Spleen (tissue), 11 donors: Measurements from ENCODE around the gene SLC6A1. TPM values are rescaled to one million over a fixed set of nuclear protein-coding genes. Genes with fewer than 3 reads are reported as not detected.

ENCODE experiments used
- DNase-seq: peaks from one replicate; pipeline ENCODE4 v3.0.0-alpha.2; 2020
- H3K27ac ChIP-seq, 8 donors: fragments of 200-600 bp; sonication (generic) in 7 of 8; 1 replicate in 4 of 8; 2 replicates in 4 of 8; pipeline versions ENCODE4 v1.5.0 to v1.8.0; 2016 to 2021; ENCODE audit warnings: inconsistent platforms in 4 of 8, mild to moderate bottlenecking in 4 of 8, moderate library complexity in 1 of 8
- H3K27me3 ChIP-seq, 7 donors: fragments of 200-600 bp; sonication (generic) in 6 of 7; replicated peaks in 1 of 7; 1 replicate in 4 of 7; 2 replicates in 3 of 7; pipeline versions ENCODE4 v1.5.0 to v1.8.0; 2016 to 2021; ENCODE audit warnings: inconsistent platforms in 3 of 7, mild to moderate bottlenecking in 1 of 7
- H3K36me3 ChIP-seq, 6 donors: fragments of 200-600 bp; sonication (generic) in 5 of 6; 1 replicate in 4 of 6; 2 replicates in 2 of 6; pipeline versions ENCODE4 v1.5.0 to v1.8.0; 2016 to 2021; ENCODE audit warnings: inconsistent platforms in 2 of 6
- H3K4me1 ChIP-seq, 6 donors: fragments of 200-600 bp; sonication (generic) in 5 of 6; 1 replicate in 3 of 6; 2 replicates in 3 of 6; pipeline versions ENCODE4 v1.5.0 to v1.8.0; 2016 to 2021; ENCODE audit warnings: inconsistent platforms in 3 of 6
- H3K4me3 ChIP-seq, 8 donors: fragments of 200-600 bp; sonication (generic) in 7 of 8; 1 replicate in 4 of 8; 2 replicates in 4 of 8; pipeline versions ENCODE4 v1.5.0 to v1.8.0; 2016 to 2021; ENCODE audit warnings: inconsistent platforms in 4 of 8, mild to moderate bottlenecking in 4 of 8, moderate library complexity in 2 of 8
- H3K9me3 ChIP-seq, 8 donors: fragments of 200-600 bp; sonication (generic) in 7 of 8; 1 replicate in 4 of 8; 2 replicates in 4 of 8; pipeline versions ENCODE4 v1.5.0 to v1.8.0; 2016 to 2021; ENCODE audit warnings: inconsistent platforms in 4 of 8
- POLR2A ChIP-seq, 3 donors: fragments of 450-650 bp; IDR thresholded peaks; one replicate each; pipeline ENCODE4 v1.5.1; 2017; ENCODE audit warnings: antibody characterized with exemption in 3 of 3, mild to moderate bottlenecking in 1 of 3
- POLR2AphosphoS5 ChIP-seq, 3 donors: sonication (generic); formaldehyde crosslinking; IDR thresholded peaks; one replicate each; pipeline ENCODE4 v1.5.1; 2017; ENCODE audit warnings: antibody characterized with exemption in 3 of 3
- WGBS, 5 donors: extraction: QIAGEN DNeasy Blood & Tissue Kit in 3 of 5; methylation state at CpG; one replicate each; pipeline versions ENCODE4 v1.1.5 to v1.1.7; 2013 to 2018; 5-methylcytosine and 5-hydroxymethylcytosine counted together
- intact Hi-C: fragments of 100-400 bp; cut with DNase I; formaldehyde crosslinking; loops from one replicate; pipeline ENCODE4 v1.15.0; 2023; ENCODE audit warnings: low total_unique reads
- polyA plus RNA-seq, 3 donors: library from polyadenylated mRNA; stranded (reverse); fragments of 200-250 nt; gene quantifications; one replicate each; pipeline ENCODE4 v1.2.1, GENCODE V29; 2013
- total RNA-seq, 7 donors: library from RNA; depleted of rRNA in 3 of 7; stranded (reverse); fragments of >200 nt in 3 of 7; fragmentation: NEBNext Ultra II Directional in 4 of 7; extraction: Animal tissue kit (Norgen Biotek cat#: 25700) in 4 of 7; gene quantifications; one replicate each; pipeline versions ENCODE4 v1.1.0 to v1.2.1, GENCODE V29; 2016 to 2021
- TF ChIP-seq, protein P1 (sequence below), 11 experiments: fragments of 200-600 bp in 7 of 11; fragments of 450-650 bp in 4 of 11; sonication (generic) in 4 of 11; IDR thresholded peaks in 8 of 11; conservative IDR thresholded peaks in 3 of 11; 1 replicate in 7 of 11; 2 replicates in 4 of 11; pipeline versions ENCODE4 v1.4.0 to v1.8.0; 2016 to 2021; ENCODE audit warnings: antibody characterized with exemption in 11 of 11, inconsistent platforms in 4 of 11, mild to moderate bottlenecking in 1 of 11
- donor health status: healthy with polysubstance abuse.
- donor health status: DM: no; HTN: no; CAD: no; lungs with moderate emphysema.
- donor health status: DM: no; HTN: no; CAD: no.
- donor health status: Bipolar disorder and iron deficiency.
- donor health status: healthy.
- donor health status: DM: no; HTN: no; CAD: no.
- donor health status: DM: yes; HTN: yes; CAD: no.

The SLC6A1 gene
- total and polyA plus RNA-seq, 10 donors = 0.11 to 3.0 (median 0.96) TPM

DNA sequence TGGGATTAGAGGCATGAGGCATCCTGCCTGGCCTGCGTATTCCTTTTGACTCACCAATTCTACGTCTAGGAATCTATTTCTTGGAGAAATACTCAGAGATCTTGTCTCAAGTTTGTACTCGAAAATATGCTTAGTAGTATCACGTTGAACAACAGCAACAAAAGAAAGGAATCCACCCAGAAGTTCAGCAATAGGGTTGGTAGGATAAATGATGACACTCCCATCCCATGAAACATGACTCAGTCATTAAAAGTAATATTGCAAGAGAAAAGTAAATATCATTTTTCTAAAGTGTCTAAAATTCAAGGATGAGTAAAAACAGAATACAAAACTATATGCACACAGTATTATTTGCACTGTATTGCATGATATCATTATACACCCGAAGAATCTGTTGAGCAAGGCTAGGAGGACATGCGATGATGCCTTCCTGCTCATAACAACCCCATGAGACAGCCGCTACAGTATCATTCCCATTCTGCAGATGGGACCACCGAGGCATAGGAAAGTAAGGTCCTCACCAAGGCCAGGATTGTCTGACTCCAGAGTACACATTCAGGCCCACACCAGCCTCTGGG, 61.5 kb downstream of the SLC6A1 start:
- no peaks in the 10 kb centered on the region for H3K9me3 ChIP-seq
- H3K36me3 ChIP-seq = no peaks in the 10 kb centered on the region
- DNase-seq = no peak
- no peak overlapping the region for H3K4me3 ChIP-seq
- intact Hi-C loops = no loop called here
- no peak overlapping the region for H3K27ac ChIP-seq
- TF ChIP-seq POLR2AphosphoS5 (IDR thresholded peaks at IDR 0.05) = no peak
- TF ChIP-seq, protein P1, sequence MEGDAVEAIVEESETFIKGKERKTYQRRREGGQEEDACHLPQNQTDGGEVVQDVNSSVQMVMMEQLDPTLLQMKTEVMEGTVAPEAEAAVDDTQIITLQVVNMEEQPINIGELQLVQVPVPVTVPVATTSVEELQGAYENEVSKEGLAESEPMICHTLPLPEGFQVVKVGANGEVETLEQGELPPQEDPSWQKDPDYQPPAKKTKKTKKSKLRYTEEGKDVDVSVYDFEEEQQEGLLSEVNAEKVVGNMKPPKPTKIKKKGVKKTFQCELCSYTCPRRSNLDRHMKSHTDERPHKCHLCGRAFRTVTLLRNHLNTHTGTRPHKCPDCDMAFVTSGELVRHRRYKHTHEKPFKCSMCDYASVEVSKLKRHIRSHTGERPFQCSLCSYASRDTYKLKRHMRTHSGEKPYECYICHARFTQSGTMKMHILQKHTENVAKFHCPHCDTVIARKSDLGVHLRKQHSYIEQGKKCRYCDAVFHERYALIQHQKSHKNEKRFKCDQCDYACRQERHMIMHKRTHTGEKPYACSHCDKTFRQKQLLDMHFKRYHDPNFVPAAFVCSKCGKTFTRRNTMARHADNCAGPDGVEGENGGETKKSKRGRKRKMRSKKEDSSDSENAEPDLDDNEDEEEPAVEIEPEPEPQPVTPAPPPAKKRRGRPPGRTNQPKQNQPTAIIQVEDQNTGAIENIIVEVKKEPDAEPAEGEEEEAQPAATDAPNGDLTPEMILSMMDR (IDR thresholded peaks at IDR 0.05 in 8 of 11, conservative IDR thresholded peaks at IDR 0.05 in 3 of 11) = no peak
- no peak for TF ChIP-seq POLR2A (IDR thresholded peaks at IDR 0.05)
- H3K27me3 ChIP-seq = peaks cover 0 to 59% (median 4%) of the 10 kb centered on the region in 7 donors
- 85 to 90% (median 87%) methylated on average over 8 of the region's 8 CpGs for WGBS, 5 donors
- no peaks in the 10 kb centered on the region for H3K4me1 ChIP-seq

DNA sequence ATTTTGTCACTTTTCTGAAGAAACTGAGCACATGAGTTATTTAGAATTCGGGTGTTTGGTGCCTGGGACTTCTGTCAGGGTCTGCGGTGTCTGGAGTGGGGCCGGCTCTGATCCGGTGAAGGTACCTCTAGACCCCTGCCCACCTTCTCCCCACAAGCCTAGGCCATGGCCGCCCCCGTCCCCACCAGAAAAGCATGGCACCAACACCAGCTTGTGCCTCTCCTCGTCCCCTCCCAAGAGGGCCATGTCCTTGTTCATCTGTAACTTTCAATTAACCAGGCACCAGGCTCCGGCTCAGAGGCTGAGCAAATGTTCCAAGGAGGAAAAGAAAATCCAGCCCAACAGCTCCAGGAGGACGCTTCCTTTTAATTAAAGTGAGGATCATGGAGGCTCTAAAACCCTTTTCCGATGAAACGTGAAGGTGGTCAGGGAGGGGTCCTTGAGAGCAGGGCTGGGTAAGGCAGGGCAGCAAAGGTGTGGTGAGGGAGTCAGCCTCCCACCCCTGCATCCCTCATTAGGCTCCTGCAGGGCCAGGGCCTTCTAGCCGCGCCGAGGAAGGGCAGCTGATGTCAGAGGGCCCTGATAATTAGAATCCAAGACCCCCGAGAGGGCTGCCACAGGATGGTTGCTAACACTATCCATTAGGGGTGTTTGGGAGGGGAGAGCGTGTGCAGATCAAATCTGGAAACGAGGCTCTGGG, 62.3 kb downstream of the SLC6A1 start:
- DNase-seq = no peak
- Histone ChIP-seq H3K27me3 (peaks cover 0 to 67% (median 4%) of the 10 kb centered on the region in 7 donors), H3K27ac (no peak overlapping the region), H3K4me3 (no peak overlapping the region), H3K4me1 (peaks cover 0 to 5% (median 1%) of the 10 kb centered on the region in 6 donors), H3K9me3 (no peaks in the 10 kb centered on the region), H3K36me3 (no peaks in the 10 kb centered on the region)
- intact Hi-C loops = loop anchor here (5.0 kb wide), 2 partner anchors 108 to 298 kb away; no protein-coding TSS in a partner anchor
- no peak for TF ChIP-seq POLR2AphosphoS5 (IDR thresholded peaks at IDR 0.05)
- TF ChIP-seq, protein P1 (IDR thresholded peaks at IDR 0.05 in 8 of 11, conservative IDR thresholded peaks at IDR 0.05 in 3 of 11) = no peak
- 85 to 89% (median 86%) methylated on average over 16 to 17 of the region's 17 CpGs for WGBS, 5 donors

DNA sequence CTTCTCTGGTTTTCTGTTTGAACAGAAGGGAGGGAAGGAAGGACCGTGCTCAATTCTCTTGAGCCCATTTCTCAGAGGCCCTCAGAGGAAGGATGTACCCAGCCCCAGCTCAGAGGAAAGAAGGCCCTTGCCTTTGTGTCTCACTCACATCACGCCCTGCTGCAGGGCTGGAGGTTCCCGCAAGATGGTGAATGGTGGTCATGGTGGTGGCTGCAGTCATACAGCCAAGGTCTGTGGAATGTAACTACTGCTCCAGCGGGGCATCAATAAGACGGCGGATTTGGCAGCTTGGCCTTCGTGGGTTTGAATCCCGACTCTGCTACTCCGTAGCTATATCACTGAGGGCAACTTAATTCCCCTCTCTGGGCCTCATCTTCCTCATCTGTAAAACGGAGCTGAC, 62.9 kb downstream of the SLC6A1 start:
- no peaks in the 10 kb centered on the region for H3K36me3 ChIP-seq
- TF ChIP-seq, protein P1 (IDR thresholded peaks at IDR 0.05 in 8 of 11, conservative IDR thresholded peaks at IDR 0.05 in 3 of 11) = no peak
- TF ChIP-seq POLR2AphosphoS5 (IDR thresholded peaks at IDR 0.05) = no peak
- TF ChIP-seq POLR2A (IDR thresholded peaks at IDR 0.05) = no peak
- peaks cover 0 to 68% (median 4%) of the 10 kb centered on the region in 7 donors for H3K27me3 ChIP-seq
- no peak overlapping the region for H3K4me3 ChIP-seq
- intact Hi-C loops = loop anchor here (5.0 kb wide), 2 partner anchors 108 to 298 kb away; no protein-coding TSS in a partner anchor
- no peaks in the 10 kb centered on the region for H3K9me3 ChIP-seq
- DNase-seq = no peak
- 70 to 92% (median 90%) methylated on average over 10 of the region's 10 CpGs for WGBS, 5 donors
- H3K4me1 ChIP-seq = peaks cover 0 to 8% (median 3%) of the 10 kb centered on the region in 6 donors
- no peak overlapping the region for H3K27ac ChIP-seq

DNA sequence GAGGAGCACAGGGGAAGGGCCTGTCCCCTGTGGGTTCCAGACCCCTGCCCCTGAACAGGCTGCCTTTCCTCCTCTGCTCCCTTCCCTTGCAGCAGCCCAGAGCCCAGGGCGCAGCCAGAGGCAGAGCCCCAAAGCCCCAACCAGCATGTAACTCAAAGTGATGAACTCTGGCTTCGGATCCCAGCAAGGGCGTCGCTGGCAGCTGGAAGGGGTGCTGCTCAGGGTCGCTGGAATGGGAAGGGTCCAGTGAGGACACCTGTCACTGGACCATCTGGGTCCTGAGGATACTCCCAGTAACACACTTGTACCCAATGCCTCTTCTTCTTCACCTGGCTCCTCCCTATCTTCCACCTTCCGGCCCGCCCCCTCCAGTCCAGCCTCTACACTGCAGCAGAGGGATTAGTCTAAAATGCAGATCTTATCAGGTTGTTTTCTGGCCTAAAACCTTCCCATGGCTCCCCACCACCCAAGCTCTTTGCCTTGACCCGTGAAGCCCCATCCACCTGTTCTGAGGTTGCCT, 64.0 kb downstream of the SLC6A1 start:
- Histone ChIP-seq H3K27me3 (peaks cover 0 to 71% (median 9%) of the 10 kb centered on the region in 7 donors), H3K36me3 (no peaks in the 10 kb centered on the region), H3K4me3 (no peak overlapping the region), H3K9me3 (no peaks in the 10 kb centered on the region), H3K4me1 (peaks cover 0 to 15% (median 10%) of the 10 kb centered on the region in 6 donors), H3K27ac (no peak overlapping the region)
- DNase-seq = no peak
- TF ChIP-seq, protein P1 (IDR thresholded peaks at IDR 0.05 in 8 of 11, conservative IDR thresholded peaks at IDR 0.05 in 3 of 11) = no peak
- TF ChIP-seq POLR2A (IDR thresholded peaks at IDR 0.05) (no peak), POLR2AphosphoS5 (IDR thresholded peaks at IDR 0.05) (no peak)
- intact Hi-C loops = loop anchor here (5.0 kb wide), 2 partner anchors 109 to 299 kb away; no protein-coding TSS in a partner anchor
- WGBS, 5 donors = 73 to 85% (median 76%) methylated on average over 8 of the region's 8 CpGs
